Astrocyte of the cerebellum (primary cell): Measurements from ENCODE around the gene CHN2.

ENCODE experiments used
- DNase-seq: peaks from one replicate; pipeline ENCODE4 v3.0.0-alpha.2; 2011; ENCODE audit warnings: low read depth
- H3K4me3 ChIP-seq: 2 replicates; pipeline ENCODE4 v1.5.1; 2011; ENCODE audit warnings: mild to moderate bottlenecking, low read depth, low read length, moderate library complexity
- in situ Hi-C: cut with HindIII; loops from 2 replicates; pipeline ENCODE4 v1.10.0; 2017; ENCODE audit warnings: low sequenced_read_pairs
- TF ChIP-seq, protein P1 (sequence below): IDR thresholded peaks from 2 replicates; pipeline ENCODE4 v1.5.1; 2012; ENCODE audit warnings: low read length, low read depth, moderate library complexity, mild to moderate bottlenecking; ENCODE audit errors: missing control alignments

Gene CHN2

DNA sequence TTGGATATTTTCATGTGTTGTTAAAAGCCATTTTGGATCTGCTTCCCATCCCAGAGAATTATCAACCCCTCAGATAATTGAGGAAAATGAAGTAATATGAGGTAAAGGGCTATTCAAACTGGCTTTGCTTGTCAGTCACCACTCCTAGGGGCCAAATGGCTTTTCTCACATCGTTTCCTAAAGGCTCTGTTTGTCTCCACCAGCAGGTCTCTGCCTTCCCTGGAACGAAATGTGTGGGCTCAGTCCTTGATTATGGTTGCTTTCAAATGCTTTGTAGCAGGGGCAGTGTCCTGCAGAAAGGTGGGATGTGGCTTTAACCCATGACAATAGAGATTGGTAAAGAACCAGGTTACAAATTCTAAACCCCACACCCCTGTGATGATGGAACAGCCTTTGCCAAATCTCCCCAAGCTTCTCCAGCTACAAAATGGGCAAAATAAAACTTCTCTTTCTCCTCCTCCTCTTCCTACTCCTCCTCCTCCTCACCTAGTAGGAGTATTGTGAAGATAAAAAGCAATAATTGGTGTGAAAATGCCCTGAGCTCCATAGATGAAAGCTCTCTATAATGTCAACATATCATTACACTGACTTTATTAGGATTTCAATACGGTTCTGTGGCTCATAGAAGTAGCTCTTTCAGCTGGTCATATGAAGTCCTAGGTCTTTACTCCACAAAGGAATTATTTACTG is 127.6 kb downstream of the CHN2 start:
- in situ Hi-C loops = loop anchor here (5.0 kb wide), 1 partner anchor 105 kb away; no protein-coding TSS in a partner anchor
- no peak overlapping the region for H3K4me3 ChIP-seq
- DNase-seq = no peak
- TF ChIP-seq, protein P1, sequence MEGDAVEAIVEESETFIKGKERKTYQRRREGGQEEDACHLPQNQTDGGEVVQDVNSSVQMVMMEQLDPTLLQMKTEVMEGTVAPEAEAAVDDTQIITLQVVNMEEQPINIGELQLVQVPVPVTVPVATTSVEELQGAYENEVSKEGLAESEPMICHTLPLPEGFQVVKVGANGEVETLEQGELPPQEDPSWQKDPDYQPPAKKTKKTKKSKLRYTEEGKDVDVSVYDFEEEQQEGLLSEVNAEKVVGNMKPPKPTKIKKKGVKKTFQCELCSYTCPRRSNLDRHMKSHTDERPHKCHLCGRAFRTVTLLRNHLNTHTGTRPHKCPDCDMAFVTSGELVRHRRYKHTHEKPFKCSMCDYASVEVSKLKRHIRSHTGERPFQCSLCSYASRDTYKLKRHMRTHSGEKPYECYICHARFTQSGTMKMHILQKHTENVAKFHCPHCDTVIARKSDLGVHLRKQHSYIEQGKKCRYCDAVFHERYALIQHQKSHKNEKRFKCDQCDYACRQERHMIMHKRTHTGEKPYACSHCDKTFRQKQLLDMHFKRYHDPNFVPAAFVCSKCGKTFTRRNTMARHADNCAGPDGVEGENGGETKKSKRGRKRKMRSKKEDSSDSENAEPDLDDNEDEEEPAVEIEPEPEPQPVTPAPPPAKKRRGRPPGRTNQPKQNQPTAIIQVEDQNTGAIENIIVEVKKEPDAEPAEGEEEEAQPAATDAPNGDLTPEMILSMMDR = no peak

DNA sequence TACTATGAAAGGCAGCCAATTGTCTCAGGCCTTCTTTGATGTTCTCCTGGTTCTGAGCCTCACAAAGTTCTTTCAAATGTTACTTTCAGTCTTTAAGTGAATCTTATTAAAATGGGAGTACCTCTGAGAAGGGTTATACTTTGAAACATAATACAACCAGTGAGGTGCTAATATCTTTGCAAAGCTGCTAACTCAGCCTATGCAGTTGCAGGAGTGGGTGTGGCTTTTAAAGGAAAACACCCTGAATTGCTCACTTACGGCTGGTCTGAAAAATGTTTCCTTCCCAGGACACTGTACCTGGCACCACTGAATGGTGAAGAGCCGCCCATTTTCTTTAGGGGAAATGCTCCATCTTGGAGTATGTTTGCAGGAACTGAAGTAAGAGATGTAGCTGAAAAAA is 130.9 kb downstream of the CHN2 start:
- no peak for DNase-seq
- H3K4me3 ChIP-seq = no peak overlapping the region
- in situ Hi-C loops = no loop called here
- TF ChIP-seq, protein P1 = no peak

DNA sequence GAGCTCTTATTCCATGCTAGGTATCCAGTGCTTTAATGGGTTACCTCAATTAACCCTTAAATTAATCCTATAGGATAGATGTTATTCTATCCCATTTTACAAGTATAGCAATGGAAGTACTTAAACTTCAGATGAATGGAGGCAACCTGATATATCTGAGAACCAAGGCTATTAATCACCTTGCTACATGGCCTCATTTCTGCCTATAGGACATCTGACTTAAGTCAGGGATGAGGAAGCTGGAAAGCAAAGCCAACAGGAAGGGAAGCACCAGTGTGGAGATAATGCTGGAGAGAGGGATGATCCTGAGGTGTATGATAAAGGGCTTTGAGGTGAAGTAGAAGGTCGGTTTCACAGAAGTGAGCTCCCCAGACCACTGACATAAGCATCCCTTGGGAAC is 132.3 kb downstream of the CHN2 start:
- H3K4me3 ChIP-seq = no peak overlapping the region
- TF ChIP-seq, protein P1 = no peak
- in situ Hi-C loops = no loop called here
- no peak for DNase-seq

DNA sequence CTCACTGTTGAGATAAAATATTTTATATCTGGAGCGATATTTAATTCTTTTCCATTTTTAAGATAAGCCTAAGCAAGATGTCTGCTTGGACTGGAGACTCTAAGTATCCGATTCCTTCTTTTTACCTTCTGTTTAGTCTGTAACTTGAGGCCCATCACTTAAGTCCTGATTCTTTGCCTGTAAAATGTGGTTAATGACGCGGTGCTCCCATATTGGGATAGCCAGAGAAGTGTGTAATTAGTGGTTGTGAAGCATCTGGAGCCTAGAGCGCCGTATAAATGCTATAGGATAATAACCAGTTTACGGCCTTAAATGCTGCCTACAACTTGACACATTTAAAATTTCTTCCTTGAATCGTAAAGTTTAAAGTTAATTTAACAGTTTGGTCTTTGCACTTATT is 132.9 kb downstream of the CHN2 start:
- in situ Hi-C loops = no loop called here
- TF ChIP-seq, protein P1 = no peak

DNA sequence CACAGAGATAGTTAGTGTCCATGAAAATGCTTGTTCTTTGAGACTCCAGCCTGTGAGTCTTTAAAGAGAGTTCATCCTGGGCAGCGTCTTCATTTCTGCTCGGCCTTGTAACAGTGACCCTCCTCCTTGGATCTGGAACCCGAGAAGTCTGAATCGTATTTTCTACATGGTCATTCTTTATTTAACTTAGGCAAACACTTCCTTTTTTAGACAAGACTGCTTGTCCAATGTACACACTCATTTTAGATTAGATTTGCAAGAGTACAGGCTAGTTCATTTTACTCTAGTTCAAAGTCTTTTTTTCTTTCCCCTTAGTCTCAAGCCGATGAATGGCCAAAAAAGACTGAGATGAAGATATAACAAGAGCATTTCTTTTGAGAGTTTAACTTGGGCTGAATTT is 133.5 kb downstream of the CHN2 start:
- DNase-seq = no peak
- no peak overlapping the region for H3K4me3 ChIP-seq
- TF ChIP-seq, protein P1 = no peak
- in situ Hi-C loops = no loop called here

More for the DNA sequence above, 132.9 kb downstream of the CHN2 start:
- H3K4me3 ChIP-seq = no peak overlapping the region
- no peak for DNase-seq

DNA sequence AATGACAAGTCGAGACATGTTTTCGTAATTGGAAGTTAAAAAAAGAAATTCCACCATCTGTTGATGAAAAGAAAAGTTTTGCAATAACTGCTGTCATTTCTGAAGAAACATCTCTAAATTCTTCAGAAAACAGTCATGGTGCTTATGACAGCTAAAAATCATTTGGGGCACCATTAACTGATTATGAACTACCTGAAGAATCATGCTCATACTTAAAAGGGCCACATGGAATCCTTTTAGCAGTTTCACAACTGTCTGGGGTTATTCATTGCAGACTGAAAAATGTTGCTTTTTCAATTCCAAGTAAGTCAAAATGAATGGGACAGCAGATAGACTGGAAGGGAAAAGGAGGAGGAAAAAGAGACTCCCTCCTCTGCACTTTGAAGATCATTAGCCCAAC is 134.2 kb downstream of the CHN2 start:
- H3K4me3 ChIP-seq = no peak overlapping the region
- no peak for DNase-seq
- in situ Hi-C loops = no loop called here
- TF ChIP-seq, protein P1 = no peak
